OCI-LY7 (cell line): ENCODE measurements around the gene USP17L22. TPM values are rescaled to one million over a fixed set of nuclear protein-coding genes. Genes with fewer than 3 reads are reported as not detected.

Experiments
- total RNA-seq, 2 experiments: library from RNA; depleted of rRNA in 1 of 2; stranded (reverse); fragments of >200 nt in 1 of 2; shearing (Covaris generic) in 1 of 2; gene quantifications; 2 replicates each; pipeline ENCODE4 v1.2.3, GENCODE V29; 2014 to 2022

The USP17L22 gene
- total RNA-seq, 2 experiments from 2014 or later = not detected

Other genes with a start within 250 kb of the USP17L22 start
- not detected in 2 replicates for gene FAM90A26, start 97.2 kb upstream of the USP17L22 start, total RNA-seq (2014; rRNA removed; shearing (Covaris generic))
- gene FAM90A26, start 97.2 kb upstream of the USP17L22 start, total RNA-seq (2022) = not detected in 2 replicates
- gene USP17L10, start 57.0 kb upstream of the USP17L22 start, total RNA-seq (2014; rRNA removed; shearing (Covaris generic)) = not detected in 2 replicates
- not detected in 2 replicates for gene USP17L10, start 57.0 kb upstream of the USP17L22 start, total RNA-seq (2022)
- not detected in 2 replicates for gene USP17L11, start 52.2 kb upstream of the USP17L22 start, total RNA-seq (2014; rRNA removed; shearing (Covaris generic))
- not detected in 2 replicates for gene USP17L11, start 52.2 kb upstream of the USP17L22 start, total RNA-seq (2022)
- gene USP17L12, start 47.5 kb upstream of the USP17L22 start, total RNA-seq (2014; rRNA removed; shearing (Covaris generic)) = not detected in 2 replicates
- not detected in 2 replicates for gene USP17L12, start 47.5 kb upstream of the USP17L22 start, total RNA-seq (2022)
- not detected in 2 replicates for gene USP17L13, start 42.7 kb upstream of the USP17L22 start, total RNA-seq (2014; rRNA removed; shearing (Covaris generic))
- not detected in 2 replicates for gene USP17L13, start 42.7 kb upstream of the USP17L22 start, total RNA-seq (2022)
- not detected in 2 replicates for gene USP17L15, start 33.2 kb upstream of the USP17L22 start, total RNA-seq (2014; rRNA removed; shearing (Covaris generic))
- gene USP17L15, start 33.2 kb upstream of the USP17L22 start, total RNA-seq (2022) = not detected in 2 replicates
- not detected in 2 replicates for gene USP17L17, start 23.7 kb upstream of the USP17L22 start, total RNA-seq (2014; rRNA removed; shearing (Covaris generic))
- not detected in 2 replicates for gene USP17L17, start 23.7 kb upstream of the USP17L22 start, total RNA-seq (2022)
- not detected in 2 replicates for gene USP17L18, start 19.0 kb upstream of the USP17L22 start, total RNA-seq (2014; rRNA removed; shearing (Covaris generic))
- gene USP17L18, start 19.0 kb upstream of the USP17L22 start, total RNA-seq (2022) = not detected in 2 replicates
- not detected in 2 replicates for gene USP17L19, start 14.2 kb upstream of the USP17L22 start, total RNA-seq (2014; rRNA removed; shearing (Covaris generic))
- gene USP17L19, start 14.2 kb upstream of the USP17L22 start, total RNA-seq (2022) = not detected in 2 replicates
- not detected in 2 replicates for gene USP17L20, start 9.5 kb upstream of the USP17L22 start, total RNA-seq (2014; rRNA removed; shearing (Covaris generic))
- gene USP17L20, start 9.5 kb upstream of the USP17L22 start, total RNA-seq (2022) = not detected in 2 replicates
- gene USP17L21, start 4.7 kb upstream of the USP17L22 start, total RNA-seq (2014; rRNA removed; shearing (Covaris generic)) = not detected in 2 replicates
- not detected in 2 replicates for gene USP17L21, start 4.7 kb upstream of the USP17L22 start, total RNA-seq (2022)
- gene USP17L24, start 57.5 kb downstream of the USP17L22 start, total RNA-seq (2014; rRNA removed; shearing (Covaris generic)) = not detected in 2 replicates
- gene USP17L24, start 57.5 kb downstream of the USP17L22 start, total RNA-seq (2022) = not detected in 2 replicates
- not detected in 2 replicates for gene USP17L25, start 62.3 kb downstream of the USP17L22 start, total RNA-seq (2014; rRNA removed; shearing (Covaris generic))
- gene USP17L25, start 62.3 kb downstream of the USP17L22 start, total RNA-seq (2022) = not detected in 2 replicates
- gene USP17L26, start 67.0 kb downstream of the USP17L22 start, total RNA-seq (2014; rRNA removed; shearing (Covaris generic)) = not detected in 2 replicates
- gene USP17L26, start 67.0 kb downstream of the USP17L22 start, total RNA-seq (2022) = not detected in 2 replicates
- gene USP17L5, start 71.8 kb downstream of the USP17L22 start, total RNA-seq (2014; rRNA removed; shearing (Covaris generic)) = not detected in 2 replicates
- gene USP17L5, start 71.8 kb downstream of the USP17L22 start, total RNA-seq (2022) = not detected in 2 replicates
- not detected in 2 replicates for gene USP17L27, start 76.5 kb downstream of the USP17L22 start, total RNA-seq (2014; rRNA removed; shearing (Covaris generic))
- gene USP17L27, start 76.5 kb downstream of the USP17L22 start, total RNA-seq (2022) = not detected in 2 replicates
- gene USP17L28, start 81.3 kb downstream of the USP17L22 start, total RNA-seq (2014; rRNA removed; shearing (Covaris generic)) = not detected in 2 replicates
- not detected in 2 replicates for gene USP17L28, start 81.3 kb downstream of the USP17L22 start, total RNA-seq (2022)
- gene USP17L29, start 86.0 kb downstream of the USP17L22 start, total RNA-seq (2014; rRNA removed; shearing (Covaris generic)) = not detected in 2 replicates
- not detected in 2 replicates for gene USP17L29, start 86.0 kb downstream of the USP17L22 start, total RNA-seq (2022)
- not detected in 2 replicates for gene USP17L30, start 95.5 kb downstream of the USP17L22 start, total RNA-seq (2014; rRNA removed; shearing (Covaris generic))
- not detected in 2 replicates for gene USP17L30, start 95.5 kb downstream of the USP17L22 start, total RNA-seq (2022)
- not detected in 2 replicates for gene DEFB131A, start 176.8 kb downstream of the USP17L22 start, total RNA-seq (2014; rRNA removed; shearing (Covaris generic))
- gene DEFB131A, start 176.8 kb downstream of the USP17L22 start, total RNA-seq (2022) = not detected in 2 replicates